ENCODE data around the gene ARHGAP28.
"Not testable (repeated sequence)": the region's sequence is repeated elsewhere in the genome, so short reads cannot be mapped to it uniquely, and the experiment has no call there.

Gene ARHGAP28

GRCh38 chr18:6814882-6815425, 85.4 kb downstream of the ARHGAP28 start:
- TF ChIP-seq CTCF (IDR thresholded peaks at IDR 0.05; ENCODE audit: low read length, missing control alignments): no peak
- H3K4me3 ChIP-seq (replicated peaks; ENCODE audit: low read depth, low read length): no peak overlapping the region
- no peak for DNase-seq (ENCODE audit: low read depth)

- TF ChIP-seq CTCF (IDR thresholded peaks at IDR 0.05; ENCODE audit: low read length, missing control alignments): no peak
- no peak overlapping the region for H3K4me3 ChIP-seq (replicated peaks; ENCODE audit: low read depth, low read length)
- no peak for DNase-seq (ENCODE audit: low read depth)
These were observed 86.6 kb downstream of the ARHGAP28 start for GRCh38 chr18:6816154-6816553.

- no peak for TF ChIP-seq CTCF (IDR thresholded peaks at IDR 0.05; ENCODE audit: low read length, missing control alignments)
- H3K4me3 ChIP-seq (replicated peaks; ENCODE audit: low read depth, low read length): no peak overlapping the region
- DNase-seq (ENCODE audit: low read depth): no peak
These were observed 89.8 kb downstream of the ARHGAP28 start for GRCh38 chr18:6819332-6819731.

GRCh38 chr18:6820314-6820713, 90.8 kb downstream of the ARHGAP28 start:
- no peak for TF ChIP-seq CTCF (IDR thresholded peaks at IDR 0.05; ENCODE audit: low read length, missing control alignments)
- H3K4me3 ChIP-seq (replicated peaks; ENCODE audit: low read depth, low read length): no peak overlapping the region
- no peak for DNase-seq (ENCODE audit: low read depth)

GRCh38 chr18:6821356-6821755, 91.8 kb downstream of the ARHGAP28 start:
- no peak overlapping the region for H3K4me3 ChIP-seq (replicated peaks; ENCODE audit: low read depth, low read length)
- no peak for DNase-seq (ENCODE audit: low read depth)
- no peak for TF ChIP-seq CTCF (IDR thresholded peaks at IDR 0.05; ENCODE audit: low read length, missing control alignments)

GRCh38 chr18:6827161-6827560, 97.6 kb downstream of the ARHGAP28 start:
- not testable (repeated sequence) for H3K4me3 ChIP-seq (replicated peaks; ENCODE audit: low read depth, low read length); DNase-seq (ENCODE audit: low read depth)

GRCh38 chr18:6827566-6827965, 98.0 kb downstream of the ARHGAP28 start:
- not testable (repeated sequence) for DNase-seq (ENCODE audit: low read depth); H3K4me3 ChIP-seq (replicated peaks; ENCODE audit: low read depth, low read length)

- no peak overlapping the region for H3K4me3 ChIP-seq (replicated peaks; ENCODE audit: low read depth, low read length)
- no peak for DNase-seq (ENCODE audit: low read depth)
- TF ChIP-seq CTCF (IDR thresholded peaks at IDR 0.05; ENCODE audit: low read length, missing control alignments): no peak
These were observed 101.4 kb downstream of the ARHGAP28 start for GRCh38 chr18:6830916-6831315.
